Measurements from ENCODE around the gene DDX27. TPM values are rescaled to one million over a fixed set of nuclear protein-coding genes. Genes with fewer than 3 reads are reported as not detected.

Gene DDX27
- total RNA-seq, 1 experiment from 2014 or later = 54.8 TPM

- 0 out of 2 replicates have a peak, but pooled peaks have one; percentile 1 for TF ChIP-seq ARID4B (CRISPR knock-in tag; IDR thresholded peaks at IDR 0.05; ENCODE audit: borderline replicate concordance)
- TF ChIP-seq ZSCAN18 (CRISPR knock-in tag; IDR thresholded peaks at IDR 0.05) = no peak
- TF ChIP-seq ZNF425 (CRISPR knock-in tag; conservative IDR thresholded peaks at IDR 0.05) = peak; percentile 75; the same call in 1 of the 2 replicates
- TF ChIP-seq RORB (CRISPR knock-in tag; IDR thresholded peaks at IDR 0.05) = no peak
- no peak for TF ChIP-seq CREB1 (CRISPR knock-in tag; IDR thresholded peaks at IDR 0.05)
Measured at GRCh38 chr20:49278818-49279676, 59.8 kb downstream of the DDX27 start (continued).

GRCh38 chr20:49279677-49280462 is 60.7 kb downstream of the DDX27 start:
- no peak for ATAC-seq
- peak; percentile 16; the same call in 1 of the 2 replicates for TF ChIP-seq ZNF425 (CRISPR knock-in tag; conservative IDR thresholded peaks at IDR 0.05)
- TF ChIP-seq NFE2L1 (CRISPR knock-in tag; IDR thresholded peaks at IDR 0.05) = peak; percentile 21; the same call in 1 of the 2 replicates
- TF ChIP-seq ZNF671 (CRISPR knock-in tag; IDR thresholded peaks at IDR 0.05) = peak; percentile 26; the same call in 1 of the 2 replicates
- peak; percentile 5; the same call in 1 of the 2 replicates for TF ChIP-seq EMX1 (CRISPR knock-in tag; IDR thresholded peaks at IDR 0.05)
- no peak for TF ChIP-seq ZSCAN18 (CRISPR knock-in tag; IDR thresholded peaks at IDR 0.05)
- 0 out of 2 replicates have a peak, but pooled peaks have one; percentile 21 for TF ChIP-seq ZBTB43 (CRISPR knock-in tag; IDR thresholded peaks at IDR 0.05)
- TF ChIP-seq CREM (CRISPR knock-in tag; IDR thresholded peaks at IDR 0.05) = no peak
- Mint-ChIP-seq H3K4me3 (peak overlapping the region; percentile 100), H3K36me3 (peaks cover 79% of the 10 kb centered on the region), H3K27ac (peak overlapping the region; percentile 99), H3K4me1 (peaks cover 56% of the 10 kb centered on the region), H3K27me3 (ENCODE audit: low read depth) (no peaks in the 10 kb centered on the region; the same call in 1 of the 2 replicates), H3K9me3 (peaks cover 7% of the 10 kb centered on the region)
- ChIA-PET CTCF (no interaction called here), POLR2A (interaction anchor here (0.8 kb wide), 1 partner anchor 16 kb away, joined by 3 read pairs; no protein-coding TSS in a partner anchor)
- no peak for DNase-seq (ENCODE audit: low spot score)
